Astrocyte (in vitro differentiated cells and primary cell): ENCODE measurements around the gene TRAPPC2. TPM values are rescaled to one million over a fixed set of nuclear protein-coding genes. Genes with fewer than 3 reads are reported as not detected.
A peak's percentile ranks its signal among the peaks of the same experiment; 100 is the strongest.

Source experiments
- DNase-seq: peaks from one replicate; pipeline ENCODE4 v3.0.0-alpha.2; 2010; ENCODE audit warnings: low read depth
- FAIRE-seq: peaks from 2 replicates; lab custom pipeline; 2011; peaks lifted over from hg19 to GRCh38; lab: Jason Lieb, UNC
- H2AFZ ChIP-seq: 2 replicates; pipeline ENCODE4 v1.6.0; 2012; ENCODE audit warnings: low read depth, low read length, inconsistent platforms
- H3K27ac ChIP-seq: 2 replicates; pipeline ENCODE4 v1.5.1; 2011; ENCODE audit warnings: low read depth, low read length, inconsistent platforms
- H3K27me3 ChIP-seq: 2 replicates; pipeline ENCODE4 v1.6.0; 2011; ENCODE audit warnings: low read length, inconsistent platforms; ENCODE audit not compliant: insufficient read depth
- H3K36me3 ChIP-seq: 2 replicates; pipeline ENCODE4 v1.5.1; 2011; ENCODE audit warnings: low read length, inconsistent platforms; ENCODE audit not compliant: insufficient read depth
- H3K4me1 ChIP-seq: 2 replicates; pipeline ENCODE4 v1.5.1; 2011; ENCODE audit warnings: low read length, inconsistent platforms; ENCODE audit not compliant: insufficient read depth
- H3K4me2 ChIP-seq: 2 replicates; pipeline ENCODE4 v1.6.0; 2012; ENCODE audit warnings: low read length, inconsistent platforms
- H3K4me3 ChIP-seq: 2 replicates; pipeline ENCODE4 v1.5.1; 2011; ENCODE audit warnings: low read depth, mild to moderate bottlenecking, low read length, inconsistent platforms; ENCODE audit not compliant: insufficient read depth
- H3K79me2 ChIP-seq: 2 replicates; pipeline ENCODE4 v1.6.0; 2012; ENCODE audit warnings: mild to moderate bottlenecking, low read length, inconsistent platforms; ENCODE audit not compliant: insufficient read depth
- H3K9ac ChIP-seq: 2 replicates; pipeline ENCODE4 v1.6.0; 2012; ENCODE audit warnings: mild to moderate bottlenecking, low read length, inconsistent platforms
- H3K9me3 ChIP-seq: 2 replicates; pipeline ENCODE4 v1.5.1; 2012; ENCODE audit warnings: low read depth, mild to moderate bottlenecking, low read length, inconsistent platforms; ENCODE audit not compliant: insufficient read depth
- H4K20me1 ChIP-seq: 2 replicates; pipeline ENCODE4 v1.6.0; 2012; ENCODE audit warnings: low read length, inconsistent platforms; ENCODE audit not compliant: insufficient read depth
- H3K27ac Mint-ChIP-seq: one replicate; pipeline ENCODE4 v1.8.0; 2021; ENCODE audit warnings: mild to moderate bottlenecking, mixed read lengths; ENCODE audit not compliant: unreplicated experiment
- H3K27me3 Mint-ChIP-seq: one replicate; pipeline ENCODE4 v1.8.0; 2021; ENCODE audit warnings: low read depth, mixed read lengths; ENCODE audit not compliant: unreplicated experiment
- H3K36me3 Mint-ChIP-seq: one replicate; pipeline ENCODE4 v1.8.0; 2021; ENCODE audit warnings: low read depth, mixed read lengths; ENCODE audit not compliant: unreplicated experiment
- H3K4me1 Mint-ChIP-seq: one replicate; pipeline ENCODE4 v1.8.0; 2021; ENCODE audit warnings: low read depth, mixed read lengths; ENCODE audit not compliant: unreplicated experiment
- H3K4me3 Mint-ChIP-seq: one replicate; pipeline ENCODE4 v1.8.0; 2021; ENCODE audit warnings: mild to moderate bottlenecking, moderate library complexity, mixed read lengths; ENCODE audit not compliant: unreplicated experiment
- H3K9me3 Mint-ChIP-seq: one replicate; pipeline ENCODE4 v1.8.0; 2021; ENCODE audit warnings: mild to moderate bottlenecking, mixed read lengths; ENCODE audit not compliant: unreplicated experiment
- CTCF ChIP-seq: IDR thresholded peaks from 2 replicates; pipeline ENCODE4 v1.5.1; 2011; ENCODE audit warnings: low read depth, mild to moderate bottlenecking, inconsistent platforms, low read length, moderate library complexity; ENCODE audit not compliant: insufficient read depth
- EZH2 ChIP-seq: IDR thresholded peaks from 2 replicates; pipeline ENCODE4 v1.6.1; 2012; ENCODE audit warnings: mild to moderate bottlenecking, low read length, inconsistent platforms; ENCODE audit not compliant: insufficient read depth
- total RNA-seq: library from RNA; stranded (reverse); gene quantifications from 2 replicates; pipeline ENCODE4 v1.2.1, GENCODE V29; 2021

Gene TRAPPC2
- total RNA-seq, 1 donor from 2014 or later, result 17.0 TPM

DNA sequence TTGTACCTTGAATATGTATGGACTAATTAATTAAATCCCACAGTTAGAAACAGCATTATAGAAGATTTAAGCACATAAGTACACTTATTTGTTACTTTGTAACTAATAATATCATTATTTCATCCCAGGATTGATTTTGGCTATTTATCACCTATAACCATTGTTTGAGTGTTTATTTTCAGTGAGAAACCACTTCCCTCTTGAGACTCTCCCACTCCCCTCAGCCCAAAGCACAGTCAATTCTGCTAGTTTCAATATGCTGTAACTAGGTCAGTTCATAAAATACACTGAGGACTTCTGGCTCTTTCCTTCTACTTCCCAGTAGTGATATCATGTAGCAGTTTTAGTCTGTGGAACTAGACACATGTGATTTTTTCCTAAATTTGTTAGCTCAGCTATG is 16.4 kb upstream of the TRAPPC2 start:
- Histone ChIP-seq H4K20me1 (no peaks in the 10 kb centered on the region), H3K4me1 (no peaks in the 10 kb centered on the region), H2AFZ (no peak overlapping the region), H3K9me3 (no peaks in the 10 kb centered on the region), H3K27ac (no peak overlapping the region), H3K9ac (no peak overlapping the region), H3K36me3 (peaks cover 4% of the 10 kb centered on the region), H3K4me3 (no peak overlapping the region), H3K27me3 (no peaks in the 10 kb centered on the region), H3K79me2 (no peaks in the 10 kb centered on the region), H3K4me2 (no peak overlapping the region)
- H3K4me3 Mint-ChIP-seq, result no peak overlapping the region
- no peaks in the 10 kb centered on the region for H3K9me3 Mint-ChIP-seq
- H3K27me3 Mint-ChIP-seq, result no peaks in the 10 kb centered on the region
- DNase-seq (no peak), FAIRE-seq (peak; percentile 81)
- peaks cover 5% of the 10 kb centered on the region for H3K4me1 Mint-ChIP-seq
- TF ChIP-seq CTCF (no peak), EZH2 (no peak)
- no peaks in the 10 kb centered on the region for H3K36me3 Mint-ChIP-seq
- no peak overlapping the region for H3K27ac Mint-ChIP-seq

DNA sequence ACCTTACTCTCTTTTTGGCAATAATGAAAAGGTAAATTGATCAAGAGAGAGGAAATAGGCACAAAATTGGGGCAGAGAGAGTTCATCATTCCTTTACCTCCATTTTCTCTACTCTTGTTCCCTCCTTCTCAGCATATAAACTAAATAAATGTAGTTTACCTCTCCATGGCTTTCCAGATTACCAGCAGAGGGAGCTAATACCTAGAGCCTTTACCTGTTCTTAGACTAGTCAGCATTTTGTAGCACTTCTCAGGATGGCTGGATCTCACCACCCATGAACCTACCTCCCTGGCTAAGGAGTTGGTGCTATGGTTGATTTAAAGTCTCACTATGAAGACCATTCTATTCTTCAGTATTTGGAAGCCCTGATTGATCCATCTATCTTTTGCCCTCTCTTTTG is 15.8 kb upstream of the TRAPPC2 start:
- Histone ChIP-seq H3K9ac (no peak overlapping the region), H2AFZ (no peak overlapping the region), H3K27ac (no peak overlapping the region), H3K27me3 (no peaks in the 10 kb centered on the region), H3K4me2 (no peak overlapping the region), H3K4me3 (no peak overlapping the region), H3K79me2 (no peaks in the 10 kb centered on the region), H4K20me1 (no peaks in the 10 kb centered on the region), H3K9me3 (no peaks in the 10 kb centered on the region), H3K36me3 (peaks cover 4% of the 10 kb centered on the region), H3K4me1 (no peaks in the 10 kb centered on the region)
- Mint-ChIP-seq H3K4me1 (peaks cover 5% of the 10 kb centered on the region), H3K27me3 (no peaks in the 10 kb centered on the region), H3K9me3 (no peaks in the 10 kb centered on the region), H3K27ac (no peak overlapping the region), H3K36me3 (no peaks in the 10 kb centered on the region), H3K4me3 (no peak overlapping the region)
- peak; percentile 16 for DNase-seq
- FAIRE-seq, result peak; percentile 98
- TF ChIP-seq EZH2 (no peak), CTCF (peak; percentile 49)

DNA sequence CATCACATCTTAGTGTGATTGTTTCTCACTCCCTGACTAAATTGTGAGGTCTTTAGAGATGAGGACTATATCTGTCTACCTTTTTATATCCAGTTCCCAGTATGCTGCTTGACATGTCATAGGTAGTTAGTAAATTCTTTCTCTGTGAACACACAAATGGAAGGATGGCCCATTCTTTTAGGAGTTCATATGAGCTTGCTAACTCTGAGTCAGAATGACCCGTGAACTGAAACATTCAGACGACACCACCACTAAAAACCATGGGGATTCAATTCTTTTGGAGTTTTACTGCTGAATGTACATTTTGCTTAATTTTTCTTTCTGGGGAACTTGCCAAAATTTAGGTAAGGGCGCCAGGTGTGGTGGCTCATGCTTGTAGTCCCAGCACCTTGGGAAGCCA is 14.1 kb upstream of the TRAPPC2 start:
- Mint-ChIP-seq H3K4me3 (no peak overlapping the region), H3K9me3 (no peaks in the 10 kb centered on the region), H3K27me3 (no peaks in the 10 kb centered on the region), H3K27ac (no peak overlapping the region), H3K36me3 (no peaks in the 10 kb centered on the region), H3K4me1 (peaks cover 5% of the 10 kb centered on the region)
- no peaks in the 10 kb centered on the region for H3K27me3 ChIP-seq
- H3K4me1 ChIP-seq, result no peaks in the 10 kb centered on the region
- peak overlapping the region; percentile 18 for H3K27ac ChIP-seq
- no peak for TF ChIP-seq CTCF
- no peak for TF ChIP-seq EZH2
- no peak overlapping the region for H2AFZ ChIP-seq
- H4K20me1 ChIP-seq, result no peaks in the 10 kb centered on the region
- DNase-seq, result no peak
- H3K9ac ChIP-seq, result peak overlapping the region; percentile 28
- H3K36me3 ChIP-seq, result peaks cover 6% of the 10 kb centered on the region
- no peak overlapping the region for H3K4me3 ChIP-seq
- H3K79me2 ChIP-seq, result no peaks in the 10 kb centered on the region
- H3K4me2 ChIP-seq, result no peak overlapping the region
- FAIRE-seq, result peak; percentile 77
- H3K9me3 ChIP-seq, result no peaks in the 10 kb centered on the region
